Thoracic aorta (tissue), 2 donors: Measurements from ENCODE around the gene TXNRD1. TPM values are rescaled to one million over a fixed set of nuclear protein-coding genes. Genes with fewer than 3 reads are reported as not detected.
"Not testable (repeated sequence)": the region's sequence is repeated elsewhere in the genome, so short reads cannot be mapped to it uniquely, and the experiment has no call there.

ENCODE experiments used
- ATAC-seq: fragments of 150-250 bp; one replicate; pipeline ENCODE4 v1.8.0; 2017; ENCODE audit warnings: low read depth; ENCODE audit not compliant: insufficient number of reproducible peaks, low FRiP score
- DNase-seq: peaks from one replicate; pipeline ENCODE4 v3.0.0-alpha.2; 2020; ENCODE audit warnings: low spot score
- H3K27ac ChIP-seq, 2 donors: fragments of 200-600 bp; sonication (generic); 1 replicate in 1 of 2; 2 replicates in 1 of 2; pipeline ENCODE4 v1.5.1; 2016; ENCODE audit warnings: mild to moderate bottlenecking in 2 of 2, moderate library complexity in 2 of 2
- H3K27me3 ChIP-seq: fragments of 200-600 bp; sonication (generic); replicated peaks from 2 replicates; pipeline ENCODE4 v1.6.0; 2016; ENCODE audit warnings: mild to moderate bottlenecking; ENCODE audit not compliant: insufficient read depth
- H3K36me3 ChIP-seq: fragments of 200-600 bp; sonication (generic); one replicate; pipeline ENCODE4 v1.5.1; 2016
- H3K4me1 ChIP-seq, 2 donors: fragments of 200-600 bp; sonication (generic); 1 replicate in 1 of 2; 2 replicates in 1 of 2; pipeline versions ENCODE4 v1.5.1 to v1.6.0; 2016; ENCODE audit warnings: low read depth in 2 of 2, mild to moderate bottlenecking in 1 of 2; ENCODE audit not compliant: control insufficient read depth in 1 of 2
- H3K4me3 ChIP-seq: fragments of 200-600 bp; sonication (generic); 2 replicates; pipeline ENCODE4 v1.5.1; 2016; ENCODE audit warnings: mild to moderate bottlenecking
- H3K9me3 ChIP-seq: fragments of 200-600 bp; sonication (generic); 2 replicates; pipeline ENCODE4 v1.5.1; 2016
- CTCF ChIP-seq: fragments of 200-600 bp; sonication (generic); IDR thresholded peaks from one replicate; pipeline ENCODE4 v1.5.1; 2019; ENCODE audit warnings: antibody characterized with exemption
- total RNA-seq, 2 donors: library from RNA; depleted of rRNA; stranded (reverse); fragments of >200 nt; gene quantifications; one replicate each; pipeline versions ENCODE4 v1.1.0 to v1.2.3, GENCODE V29; 2016

Gene TXNRD1
- total RNA-seq, 2 donors from 2014 or later, result 269 to 332 TPM

GRCh38 chr12:104387190-104387589 is 171.6 kb downstream of the TXNRD1 start:
- H3K27ac ChIP-seq, result no peak overlapping the region
- DNase-seq (no peak), ATAC-seq (no peak)
- no peaks in the 10 kb centered on the region for H3K36me3 ChIP-seq
- peaks cover 0 to 5% of the 10 kb centered on the region in 2 donors for H3K4me1 ChIP-seq
- no peaks in the 10 kb centered on the region for H3K9me3 ChIP-seq
- no peak for TF ChIP-seq CTCF
- H3K4me3 ChIP-seq, result no peak overlapping the region
- no peaks in the 10 kb centered on the region for H3K27me3 ChIP-seq

DNA sequence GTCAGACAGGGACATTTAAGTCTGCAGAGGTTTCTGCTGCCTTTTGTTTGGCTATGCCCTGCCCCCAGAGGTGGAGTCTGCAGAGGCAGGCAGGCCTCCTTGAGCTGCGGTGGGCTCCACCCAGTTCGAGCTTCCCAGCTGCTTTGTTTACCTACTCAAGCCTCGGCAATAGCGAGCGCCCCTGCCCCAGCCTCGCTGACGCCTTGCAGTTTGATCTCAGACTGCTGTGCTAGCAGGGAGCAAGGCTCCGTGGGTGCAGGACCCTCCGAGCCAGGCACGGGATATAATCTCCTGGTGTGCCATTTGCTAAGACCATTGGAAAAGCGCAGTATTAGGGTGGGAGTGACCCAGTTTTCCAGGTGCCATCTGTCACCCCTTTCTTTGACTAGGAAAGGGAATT is 178.5 kb downstream of the TXNRD1 start:
- not testable (repeated sequence) for DNase-seq, ATAC-seq, H3K4me3 ChIP-seq, H3K27me3 ChIP-seq, H3K36me3 ChIP-seq, H3K4me1 ChIP-seq, H3K9me3 ChIP-seq, H3K27ac ChIP-seq

Other genes with a start within 250 kb of the TXNRD1 start
- 10 to 100 TPM in 1 of 2 donors, 1 to 10 TPM in 1; 8.0 to 24.5 TPM for gene TDG, start 249.9 kb upstream of the TXNRD1 start, total RNA-seq
- 10 to 100 TPM; 30.4 to 45.2 TPM for gene GLT8D2, start 165.6 kb upstream of the TXNRD1 start, total RNA-seq
- 10 to 100 TPM; 24.1 to 28.6 TPM for gene HCFC2, start 151.2 kb upstream of the TXNRD1 start, total RNA-seq
- 10 to 100 TPM; 56.2 to 73.4 TPM for gene NFYB, start 77.6 kb upstream of the TXNRD1 start, total RNA-seq
- 10 to 100 TPM; 32.7 to 33.7 TPM for gene EID3, start 88.0 kb downstream of the TXNRD1 start, total RNA-seq
- 10 to 100 TPM; 41.9 to 79.3 TPM for gene CHST11, start 241.2 kb downstream of the TXNRD1 start, total RNA-seq